Vagina (tissue), 2 donors: ENCODE results near the gene SLC29A2. TPM values are rescaled to one million over a fixed set of nuclear protein-coding genes. Genes with fewer than 3 reads are reported as not detected.

ENCODE experiments used
- DNase-seq, 2 donors: peaks; one replicate each; pipeline ENCODE4 v3.0.0-alpha.2; 2017; ENCODE audit errors: extremely low spot score in 2 of 2
- H3K27ac ChIP-seq: fragments of 200-600 bp; sonication (generic); one replicate; pipeline ENCODE4 v1.5.1; 2019
- H3K27me3 ChIP-seq: fragments of 200-600 bp; sonication (generic); one replicate; pipeline ENCODE4 v1.5.1; 2019
- H3K36me3 ChIP-seq, 2 donors: fragments of 200-600 bp; sonication (generic); one replicate each; pipeline ENCODE4 v1.5.1; 2017 to 2019
- H3K4me1 ChIP-seq: fragments of 200-600 bp; sonication (generic); one replicate; pipeline ENCODE4 v1.5.1; 2019
- H3K4me3 ChIP-seq, 2 donors: fragments of 200-600 bp; sonication (generic); 1 replicate in 1 of 2; 2 replicates in 1 of 2; pipeline ENCODE4 v1.5.1; 2016 to 2019
- H3K9me3 ChIP-seq: fragments of 200-600 bp; sonication (generic); one replicate; pipeline ENCODE4 v1.5.1; 2019
- POLR2A ChIP-seq, 2 donors: fragments of 450-650 bp; IDR thresholded peaks; one replicate each; pipeline ENCODE4 v1.6.1; 2017; ENCODE audit warnings: antibody characterized with exemption in 2 of 2, mild to moderate bottlenecking in 2 of 2, moderate library complexity in 2 of 2
- POLR2AphosphoS5 ChIP-seq, 2 donors: sonication (generic); formaldehyde crosslinking; IDR thresholded peaks; one replicate each; pipeline ENCODE4 v1.9.0; 2017; ENCODE audit warnings: antibody characterized with exemption in 2 of 2, mild to moderate bottlenecking in 2 of 2, low read depth in 1 of 2; ENCODE audit not compliant: insufficient read depth in 1 of 2
- intact Hi-C: fragments of 100-400 bp; cut with DNase I; formaldehyde crosslinking; loops from one replicate; pipeline ENCODE4 v1.15.1; 2023
- total RNA-seq: library from RNA; depleted of rRNA; stranded (reverse); fragments of >200 nt; gene quantifications from one replicate; pipeline ENCODE4 v1.2.3, GENCODE V29; 2016
- TF ChIP-seq, protein P1 (sequence below), 3 experiments: fragments of 450-650 bp in 2 of 3; fragments of 200-600 bp in 1 of 3; sonication (generic) in 1 of 3; IDR thresholded peaks; one replicate each; pipeline ENCODE4 v1.5.1; 2017 to 2019; ENCODE audit warnings: antibody characterized with exemption in 3 of 3, mild to moderate bottlenecking in 2 of 3, moderate library complexity in 2 of 3

Gene SLC29A2
- total RNA-seq, 1 donor from 2014 or later, result 4.2 TPM

- H3K27me3 ChIP-seq, result no peaks in the 10 kb centered on the region
- DNase-seq, result no peak
- no peak overlapping the region for H3K4me3 ChIP-seq
- H3K36me3 ChIP-seq, result peaks cover 0 to 12% of the 10 kb centered on the region in 2 donors
- H3K27ac ChIP-seq, result no peak overlapping the region
- H3K4me1 ChIP-seq, result peaks cover 50% of the 10 kb centered on the region
- intact Hi-C loops, result no loop called here
- no peaks in the 10 kb centered on the region for H3K9me3 ChIP-seq
- TF ChIP-seq, protein P1, sequence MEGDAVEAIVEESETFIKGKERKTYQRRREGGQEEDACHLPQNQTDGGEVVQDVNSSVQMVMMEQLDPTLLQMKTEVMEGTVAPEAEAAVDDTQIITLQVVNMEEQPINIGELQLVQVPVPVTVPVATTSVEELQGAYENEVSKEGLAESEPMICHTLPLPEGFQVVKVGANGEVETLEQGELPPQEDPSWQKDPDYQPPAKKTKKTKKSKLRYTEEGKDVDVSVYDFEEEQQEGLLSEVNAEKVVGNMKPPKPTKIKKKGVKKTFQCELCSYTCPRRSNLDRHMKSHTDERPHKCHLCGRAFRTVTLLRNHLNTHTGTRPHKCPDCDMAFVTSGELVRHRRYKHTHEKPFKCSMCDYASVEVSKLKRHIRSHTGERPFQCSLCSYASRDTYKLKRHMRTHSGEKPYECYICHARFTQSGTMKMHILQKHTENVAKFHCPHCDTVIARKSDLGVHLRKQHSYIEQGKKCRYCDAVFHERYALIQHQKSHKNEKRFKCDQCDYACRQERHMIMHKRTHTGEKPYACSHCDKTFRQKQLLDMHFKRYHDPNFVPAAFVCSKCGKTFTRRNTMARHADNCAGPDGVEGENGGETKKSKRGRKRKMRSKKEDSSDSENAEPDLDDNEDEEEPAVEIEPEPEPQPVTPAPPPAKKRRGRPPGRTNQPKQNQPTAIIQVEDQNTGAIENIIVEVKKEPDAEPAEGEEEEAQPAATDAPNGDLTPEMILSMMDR (IDR thresholded peaks at IDR 0.05), result no peak
- TF ChIP-seq POLR2A (IDR thresholded peaks at IDR 0.05), result no peak
- no peak for TF ChIP-seq POLR2AphosphoS5 (IDR thresholded peaks at IDR 0.05; ENCODE audit: insufficient read depth in 1 of 2, low read depth in 1 of 2)
Measured at GRCh38 chr11:66331542-66332370, 39.8 kb downstream of the SLC29A2 start.

DNA sequence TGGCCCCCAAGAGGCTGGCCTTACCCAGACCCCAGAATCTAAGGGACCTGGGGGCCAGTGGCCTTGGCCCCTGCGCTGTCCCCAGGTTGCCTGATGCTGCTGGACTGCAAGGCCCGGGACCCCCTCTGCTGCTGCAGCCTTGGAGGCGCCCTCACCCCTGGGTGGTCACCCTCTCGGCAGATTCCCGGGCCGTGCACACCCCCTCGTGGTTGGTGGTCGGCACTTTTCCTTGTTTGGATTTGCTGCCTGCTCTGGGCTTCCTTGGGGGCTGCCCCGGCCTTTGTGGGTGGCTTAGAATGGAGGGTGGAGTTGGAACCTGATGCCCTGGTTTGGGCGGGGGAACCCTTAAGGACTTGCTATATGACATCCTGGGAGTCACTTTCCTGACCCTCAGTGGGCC lies 40.6 kb downstream of the SLC29A2 start:
- intact Hi-C loops, result no loop called here

DNA sequence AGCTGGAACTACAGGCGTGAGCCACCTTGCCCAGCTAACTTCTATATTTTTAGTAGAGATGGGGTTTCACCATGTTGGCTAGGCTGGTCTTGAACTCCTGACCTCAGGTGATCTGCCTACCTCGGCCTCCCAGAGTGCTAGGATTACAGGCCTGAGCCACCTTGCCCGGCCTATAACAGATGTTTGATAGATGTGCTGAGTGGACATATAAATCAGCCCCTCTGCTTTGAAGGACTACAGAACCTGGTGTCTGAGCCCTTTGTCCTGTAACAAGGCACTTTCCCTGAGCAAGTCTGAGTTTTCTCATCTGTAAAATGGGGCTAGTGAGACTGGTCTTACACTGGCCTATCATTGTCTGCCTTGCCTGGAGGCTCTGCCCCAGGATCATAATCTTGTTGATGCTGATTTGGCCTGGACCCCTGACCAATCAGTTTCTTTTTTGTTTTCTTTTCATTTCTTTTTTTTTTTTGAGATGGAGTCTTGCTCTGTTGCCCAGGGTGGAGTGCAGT lies 42.3 kb downstream of the SLC29A2 start:
- Histone ChIP-seq H3K4me1 (peaks cover 47% of the 10 kb centered on the region), H3K4me3 (no peak overlapping the region), H3K27ac (no peak overlapping the region), H3K36me3 (peaks cover 0 to 12% of the 10 kb centered on the region in 2 donors), H3K9me3 (no peaks in the 10 kb centered on the region), H3K27me3 (no peaks in the 10 kb centered on the region)
- intact Hi-C loops, result loop anchor here (2.0 to 5.0 kb wide), 2 partner anchors 16 to 58 kb away; no protein-coding TSS in a partner anchor
- no peak for DNase-seq
- no peak for TF ChIP-seq POLR2A (IDR thresholded peaks at IDR 0.05)
- TF ChIP-seq POLR2AphosphoS5 (IDR thresholded peaks at IDR 0.05; ENCODE audit: insufficient read depth in 1 of 2, low read depth in 1 of 2), result no peak
- TF ChIP-seq, protein P1 (IDR thresholded peaks at IDR 0.05), result no peak

More for the DNA sequence above, 40.6 kb downstream of the SLC29A2 start:
- no peaks in the 10 kb centered on the region for H3K27me3 ChIP-seq
- peaks cover 50% of the 10 kb centered on the region for H3K4me1 ChIP-seq
- H3K4me3 ChIP-seq, result no peak overlapping the region
- H3K36me3 ChIP-seq, result peaks cover 0 to 12% of the 10 kb centered on the region in 2 donors
- no peak overlapping the region for H3K27ac ChIP-seq
- TF ChIP-seq POLR2A (IDR thresholded peaks at IDR 0.05), result no peak
- TF ChIP-seq POLR2AphosphoS5 (IDR thresholded peaks at IDR 0.05; ENCODE audit: insufficient read depth in 1 of 2, low read depth in 1 of 2), result no peak
- TF ChIP-seq, protein P1 (IDR thresholded peaks at IDR 0.05), result no peak
- no peaks in the 10 kb centered on the region for H3K9me3 ChIP-seq
- DNase-seq, result no peak

- intact Hi-C loops, result loop anchor here (2.0 to 5.0 kb wide), 2 partner anchors 16 to 59 kb away; no protein-coding TSS in a partner anchor
- H3K27ac ChIP-seq, result peak overlapping the region; percentile 93
- TF ChIP-seq, protein P1 (IDR thresholded peaks at IDR 0.05), result peak; percentile 86 to 99 (median 98)
- TF ChIP-seq POLR2AphosphoS5 (IDR thresholded peaks at IDR 0.05; ENCODE audit: insufficient read depth in 1 of 2, low read depth in 1 of 2) (peak; percentile 67 to 73), POLR2A (IDR thresholded peaks at IDR 0.05) (no peak)
- H3K4me3 ChIP-seq, result no peak overlapping the region
- DNase-seq, result no peak
- peaks cover 44% of the 10 kb centered on the region for H3K4me1 ChIP-seq
- no peaks in the 10 kb centered on the region for H3K27me3 ChIP-seq
- H3K36me3 ChIP-seq, result peaks cover 0 to 6% of the 10 kb centered on the region in 2 donors
- H3K9me3 ChIP-seq, result no peaks in the 10 kb centered on the region
Measured at GRCh38 chr11:66328302-66329144, 43.0 kb downstream of the SLC29A2 start.
